HCT116 (cell line): ENCODE data around the gene MAPK1IP1L.

Experiments
- CEBPB ChIP-seq: IDR thresholded peaks from 2 replicates; pipeline ENCODE4 v1.6.1; 2012; ENCODE audit warnings: low read depth
- EZH2 ChIP-seq: fragments of 200-600 bp; sonication (generic); IDR thresholded peaks from 2 replicates; pipeline ENCODE4 v1.6.1; 2017; ENCODE audit warnings: antibody characterized with exemption, mixed run types
- EZH2phosphoT487 ChIP-seq: fragments of 200-600 bp; IDR thresholded peaks from 2 replicates; pipeline ENCODE4 v1.6.1; 2018; ENCODE audit warnings: antibody characterized with exemption, borderline replicate concordance
- POLR2A ChIP-seq: IDR thresholded peaks from 2 replicates; pipeline ENCODE4 v1.7.0; 2011; ENCODE audit warnings: borderline replicate concordance; ENCODE audit not compliant: insufficient read depth, insufficient read length; ENCODE audit errors: extremely low read depth
- REST ChIP-seq: IDR thresholded peaks from 2 replicates; pipeline ENCODE4 v1.6.1; 2012; ENCODE audit warnings: low read depth
- TF ChIP-seq, protein P1 (sequence below): IDR thresholded peaks from 2 replicates; pipeline ENCODE4 v1.6.1; 2012
- TF ChIP-seq, protein P2 (sequence below), 3 experiments: fragments of 200-600 bp in 1 of 3; sonication (generic) in 1 of 3; IDR thresholded peaks in 2 of 3; conservative IDR thresholded peaks in 1 of 3; 2 replicates each; pipeline ENCODE4 v1.5.1; 2012 to 2017; ENCODE audit warnings: low read depth in 2 of 3, low read length in 2 of 3, antibody characterized with exemption in 1 of 3, borderline replicate concordance in 1 of 3, control low read depth in 1 of 3, mild to moderate bottlenecking in 1 of 3, mixed read lengths in 1 of 3, mixed run types in 1 of 3, moderate library complexity in 1 of 3; ENCODE audit not compliant: insufficient read depth in 1 of 3

GRCh38 chr14:55026441-55026792, 25.0 kb upstream of the MAPK1IP1L start:
- TF ChIP-seq CEBPB (no peak), POLR2A (no peak), EZH2 (no peak), REST (no peak), EZH2phosphoT487 (no peak)
- TF ChIP-seq, protein P1, sequence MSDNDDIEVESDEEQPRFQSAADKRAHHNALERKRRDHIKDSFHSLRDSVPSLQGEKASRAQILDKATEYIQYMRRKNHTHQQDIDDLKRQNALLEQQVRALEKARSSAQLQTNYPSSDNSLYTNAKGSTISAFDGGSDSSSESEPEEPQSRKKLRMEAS = no peak
- TF ChIP-seq, protein P2, sequence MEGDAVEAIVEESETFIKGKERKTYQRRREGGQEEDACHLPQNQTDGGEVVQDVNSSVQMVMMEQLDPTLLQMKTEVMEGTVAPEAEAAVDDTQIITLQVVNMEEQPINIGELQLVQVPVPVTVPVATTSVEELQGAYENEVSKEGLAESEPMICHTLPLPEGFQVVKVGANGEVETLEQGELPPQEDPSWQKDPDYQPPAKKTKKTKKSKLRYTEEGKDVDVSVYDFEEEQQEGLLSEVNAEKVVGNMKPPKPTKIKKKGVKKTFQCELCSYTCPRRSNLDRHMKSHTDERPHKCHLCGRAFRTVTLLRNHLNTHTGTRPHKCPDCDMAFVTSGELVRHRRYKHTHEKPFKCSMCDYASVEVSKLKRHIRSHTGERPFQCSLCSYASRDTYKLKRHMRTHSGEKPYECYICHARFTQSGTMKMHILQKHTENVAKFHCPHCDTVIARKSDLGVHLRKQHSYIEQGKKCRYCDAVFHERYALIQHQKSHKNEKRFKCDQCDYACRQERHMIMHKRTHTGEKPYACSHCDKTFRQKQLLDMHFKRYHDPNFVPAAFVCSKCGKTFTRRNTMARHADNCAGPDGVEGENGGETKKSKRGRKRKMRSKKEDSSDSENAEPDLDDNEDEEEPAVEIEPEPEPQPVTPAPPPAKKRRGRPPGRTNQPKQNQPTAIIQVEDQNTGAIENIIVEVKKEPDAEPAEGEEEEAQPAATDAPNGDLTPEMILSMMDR (IDR thresholded peaks at IDR 0.05 in 2 of 3, conservative IDR thresholded peaks at IDR 0.05 in 1 of 3; ENCODE audit: borderline replicate concordance in 1 of 3, insufficient read depth in 1 of 3, low read depth in 2 of 3, low read length in 2 of 3) = no peak
